GM19468 (cell line): Measurements from ENCODE around the gene GANAB.
"Not testable (repeated sequence)": the region's sequence is repeated elsewhere in the genome, so short reads cannot be mapped to it uniquely, and the experiment has no call there.

ENCODE experiments used
- ATAC-seq: cut with Tn5 transposase; IDR thresholded peaks from one replicate; pipeline ENCODE4 v1.9.1; 2021; ENCODE audit warnings: mild to moderate bottlenecking, moderate library complexity, moderate number of reproducible peaks; ENCODE audit not compliant: unreplicated experiment; ENCODE audit errors: extremely low read depth

GANAB gene

DNA sequence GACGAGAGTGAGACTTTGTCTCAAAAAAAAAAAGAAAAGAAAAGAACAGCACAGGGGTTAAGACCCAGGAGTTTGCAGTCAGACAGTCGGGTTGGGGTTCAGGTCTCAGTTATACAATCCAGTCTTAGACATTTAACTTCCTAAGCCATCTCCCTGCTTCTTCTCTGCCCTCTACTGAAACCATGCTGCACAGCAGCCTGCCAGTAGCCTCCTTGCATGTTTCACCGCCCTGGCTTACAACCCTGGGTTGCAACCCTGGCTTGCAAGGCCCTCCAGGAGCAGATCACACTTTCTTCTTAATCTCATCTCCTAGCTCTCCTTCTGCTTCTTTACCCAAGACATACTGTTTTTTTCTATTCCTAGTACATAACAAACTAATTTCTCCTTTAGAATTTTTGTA lies 18.7 kb downstream of the GANAB start:
- no peak for ATAC-seq

DNA sequence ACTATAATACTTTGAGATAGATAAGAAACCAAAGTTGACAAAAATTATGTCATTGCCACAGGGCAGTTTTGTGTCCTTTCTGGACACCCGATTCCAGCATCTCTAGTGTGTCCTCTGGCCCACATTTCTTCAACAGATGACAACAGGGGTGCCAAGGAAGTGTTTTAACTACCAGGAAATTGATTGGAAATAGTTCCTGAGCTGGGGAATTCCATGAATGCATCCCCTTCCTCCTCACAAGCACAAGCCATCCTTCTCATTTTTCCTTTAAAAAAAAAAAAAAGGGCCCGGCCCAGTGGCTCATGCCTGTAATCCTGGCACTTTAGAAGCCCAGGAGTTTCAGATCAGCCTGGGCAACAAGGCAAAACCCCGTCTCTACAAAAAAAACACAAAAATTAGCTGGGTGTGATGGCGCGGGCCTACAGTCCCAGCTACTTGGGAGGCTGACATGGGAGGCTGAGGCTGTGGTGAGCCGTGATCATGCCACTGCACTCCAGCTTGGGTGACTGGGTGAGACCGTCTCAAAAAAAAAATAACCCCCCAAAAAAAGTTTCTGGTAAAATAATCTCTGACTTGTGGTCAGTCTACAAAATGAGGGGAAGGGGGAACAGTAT lies 23.8 kb downstream of the GANAB start:
- no peak for ATAC-seq

GRCh38 chr11:62621567-62622470 lies 24.6 kb downstream of the GANAB start, which contains the start of gene B3GAT3:
B3GAT3 (minus strand) TSS chr11:62621986; CDS start chr11:62621947, 39 bp downstream.
- peak; percentile 92 for ATAC-seq

DNA sequence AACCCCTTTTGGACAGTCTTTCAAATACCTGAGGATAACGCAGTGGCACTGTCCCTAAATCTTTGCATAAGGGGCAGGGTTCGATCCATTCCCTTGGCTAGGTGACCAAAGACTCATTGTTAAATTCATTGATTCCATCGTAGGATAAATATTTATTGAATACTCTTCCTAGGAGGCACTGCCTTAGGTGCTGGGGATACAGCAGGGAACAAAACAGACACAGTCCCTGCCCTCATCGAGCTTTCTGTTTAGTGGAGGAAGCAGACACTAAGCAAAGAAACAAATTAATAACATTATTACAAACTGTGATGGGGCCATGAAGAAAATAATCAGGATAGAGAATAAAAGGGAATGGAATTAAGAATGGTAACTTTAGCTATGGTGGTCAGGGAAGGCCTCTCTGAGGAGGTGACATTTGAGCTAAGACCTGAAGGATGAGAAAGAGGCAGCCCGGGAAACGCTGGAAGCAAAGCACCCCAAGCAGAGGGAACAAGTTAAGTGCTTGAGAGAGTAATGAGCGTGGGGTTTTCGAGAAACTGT lies 25.3 kb downstream of the GANAB start:
- ATAC-seq, result no peak

GRCh38 chr11:62616957-62617356 lies 29.5 kb downstream of the GANAB start:
- ATAC-seq, result not testable (repeated sequence)

GRCh38 chr11:62615521-62615920 lies 30.9 kb downstream of the GANAB start:
- ATAC-seq, result no peak

- no peak for ATAC-seq
Measured at GRCh38 chr11:62614275-62614674, 32.1 kb downstream of the GANAB start.

GRCh38 chr11:62613291-62613778 lies 33.1 kb downstream of the GANAB start:
- no peak for ATAC-seq

- ATAC-seq, result peak; percentile 41
Measured at GRCh38 chr11:62612366-62613290, 33.8 kb downstream of the GANAB start, which contains the start of the genes EML3 and ROM1. EML3 (minus strand) TSS chr11:62612775; CDS start chr11:62612457, 318 bp downstream. ROM1 (plus strand) TSS chr11:62613257; CDS start chr11:62613282, 25 bp downstream.

GRCh38 chr11:62611705-62612365 lies 34.6 kb downstream of the GANAB start:
- no peak for ATAC-seq

- no peak for ATAC-seq
Measured at GRCh38 chr11:62610814-62611704, 35.4 kb downstream of the GANAB start.

- ATAC-seq, result no peak
Measured at GRCh38 chr11:62610403-62610802, 36.0 kb downstream of the GANAB start.

DNA sequence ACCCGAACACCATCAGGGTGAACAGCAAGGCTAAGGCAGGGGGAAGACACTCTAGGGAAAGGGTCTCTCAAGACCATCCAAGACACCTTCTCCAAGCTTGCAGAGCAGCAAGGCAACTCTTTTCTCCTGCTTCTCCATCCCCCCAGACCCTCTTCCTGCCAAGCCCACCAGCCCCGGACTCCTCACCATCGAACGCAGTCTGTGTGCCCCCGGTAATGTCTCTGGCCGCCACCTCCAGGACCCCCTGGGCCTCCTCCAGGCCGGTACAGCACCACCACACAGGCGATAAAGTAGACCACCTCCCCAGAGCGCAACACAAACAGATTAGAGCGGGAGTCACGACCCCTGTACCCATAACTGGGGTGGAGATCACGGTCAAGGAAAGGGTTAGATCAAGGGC lies 37.6 kb downstream of the GANAB start:
- no peak for ATAC-seq

DNA sequence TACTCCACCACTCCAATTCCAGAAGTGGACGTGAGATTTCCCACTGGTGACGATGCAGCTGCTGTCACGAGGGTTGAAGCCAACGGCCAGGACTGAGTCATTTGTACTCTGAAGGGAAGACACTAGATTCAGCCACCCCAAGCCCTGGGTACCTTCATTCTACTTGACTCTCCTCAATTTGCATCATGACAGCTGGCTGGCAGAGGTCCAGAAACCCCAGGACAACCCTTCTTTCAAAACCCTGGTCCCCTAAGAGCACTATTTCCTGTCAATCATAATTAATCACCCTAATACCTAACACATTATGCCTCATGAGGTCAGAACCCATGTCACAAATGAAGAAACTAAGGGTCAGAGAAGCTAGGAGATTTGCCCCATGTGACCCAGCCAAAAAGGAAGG lies 38.7 kb downstream of the GANAB start:
- no peak for ATAC-seq

DNA sequence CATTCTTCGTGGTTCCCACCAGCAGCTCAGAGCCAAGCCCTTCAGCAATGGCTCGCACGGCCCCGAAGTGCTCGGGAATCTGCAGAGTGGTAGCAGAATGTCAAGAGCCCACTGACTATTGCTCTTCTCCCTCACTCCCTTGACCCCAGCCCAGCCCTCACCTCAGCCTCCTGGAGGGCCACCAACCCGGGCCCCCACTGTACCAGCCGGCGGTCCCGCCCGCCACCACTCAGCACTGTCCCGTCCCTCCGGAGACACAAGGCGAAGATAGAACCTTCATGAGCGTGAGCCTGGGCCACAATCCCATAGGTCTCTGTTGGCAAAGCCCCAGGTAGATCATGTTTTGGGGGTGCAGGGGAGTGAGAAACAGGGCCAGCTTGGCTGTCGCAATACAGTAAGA lies 40.5 kb downstream of the GANAB start:
- no peak for ATAC-seq

DNA sequence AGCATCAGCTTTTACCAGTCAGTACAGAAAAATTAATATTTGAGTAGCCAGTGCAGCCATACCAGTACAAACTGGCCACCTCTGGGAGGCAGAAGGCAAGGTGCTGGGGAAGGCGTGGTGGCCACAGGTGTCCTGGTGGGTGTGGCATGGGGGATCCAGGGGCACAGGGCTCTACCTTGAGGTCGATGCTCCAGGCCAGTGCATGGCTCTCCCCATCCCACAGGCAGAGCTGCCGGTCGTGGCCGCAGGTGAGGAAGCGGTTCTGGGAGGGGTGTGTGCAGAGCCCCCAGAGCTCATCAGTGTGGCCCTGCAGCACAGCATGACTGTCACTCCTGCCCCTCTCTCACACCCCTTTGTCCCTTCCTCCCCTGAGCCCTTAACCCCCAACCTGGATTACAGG lies 40.9 kb downstream of the GANAB start:
- no peak for ATAC-seq

DNA sequence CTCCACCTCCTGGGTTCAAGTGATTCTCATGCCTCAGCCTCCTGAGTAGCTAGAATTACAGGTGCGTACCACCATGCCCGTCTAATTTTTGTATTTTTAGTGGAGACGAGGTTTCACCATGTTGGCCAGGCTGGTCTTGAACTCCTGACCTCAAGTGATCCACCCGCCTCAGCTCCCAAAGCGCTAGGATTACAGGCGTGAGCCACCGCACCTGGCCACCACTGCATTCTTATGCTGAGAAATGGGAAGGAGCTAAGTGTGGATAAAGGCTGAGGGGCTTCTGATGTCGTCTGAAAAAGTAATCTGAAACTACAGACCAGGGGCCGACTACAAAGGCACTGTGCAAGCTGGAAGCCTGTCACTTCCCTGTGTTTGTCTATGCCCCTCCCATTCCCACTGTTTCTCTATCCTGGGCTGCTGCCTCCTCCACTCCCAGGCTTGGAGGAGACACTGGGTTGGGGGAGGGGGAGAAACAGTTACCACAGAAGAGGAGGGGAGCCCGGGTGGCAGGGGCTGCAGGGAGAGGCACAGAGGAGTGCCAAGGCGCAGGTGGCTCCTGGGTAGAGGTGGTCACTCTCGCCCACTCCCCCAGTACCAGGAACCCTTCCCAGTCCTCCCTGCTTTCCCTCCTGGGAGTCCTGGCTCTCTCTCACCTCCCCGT lies 41.8 kb downstream of the GANAB start:
- no peak for ATAC-seq

- no peak for ATAC-seq
Measured at GRCh38 chr11:62603776-62604299, 42.6 kb downstream of the GANAB start.
